Cerebellar nuclear complex (tissue), 1 donor: Measurements from ENCODE around the gene EFEMP2.

ENCODE experiments used
- DNase-seq, 2 experiments: peaks; one replicate each; lab custom pipeline; 2025; lab: John Stamatoyannopoulos, UW

EFEMP2 gene

DNA sequence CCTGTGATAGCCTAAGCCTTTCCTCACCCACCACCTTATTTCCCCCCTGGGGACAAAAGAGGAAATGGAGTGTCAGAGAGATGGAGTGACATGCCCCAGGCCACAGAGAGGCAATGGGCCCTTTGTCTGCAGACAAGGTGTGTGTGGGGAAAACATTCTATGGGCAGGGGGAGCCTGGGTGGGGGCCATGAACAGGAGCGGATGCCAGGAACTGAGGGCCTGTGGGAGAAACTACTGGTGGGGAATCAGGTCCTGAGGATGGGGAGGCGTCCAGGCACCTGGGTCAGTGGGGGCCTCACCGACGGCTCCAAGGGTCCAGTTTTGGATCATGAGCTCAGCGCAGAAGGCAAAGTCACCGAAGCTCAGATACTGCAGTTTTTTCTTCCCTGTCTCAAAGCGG lies 12.6 kb upstream of the EFEMP2 start:
- no peak for DNase-seq

DNA sequence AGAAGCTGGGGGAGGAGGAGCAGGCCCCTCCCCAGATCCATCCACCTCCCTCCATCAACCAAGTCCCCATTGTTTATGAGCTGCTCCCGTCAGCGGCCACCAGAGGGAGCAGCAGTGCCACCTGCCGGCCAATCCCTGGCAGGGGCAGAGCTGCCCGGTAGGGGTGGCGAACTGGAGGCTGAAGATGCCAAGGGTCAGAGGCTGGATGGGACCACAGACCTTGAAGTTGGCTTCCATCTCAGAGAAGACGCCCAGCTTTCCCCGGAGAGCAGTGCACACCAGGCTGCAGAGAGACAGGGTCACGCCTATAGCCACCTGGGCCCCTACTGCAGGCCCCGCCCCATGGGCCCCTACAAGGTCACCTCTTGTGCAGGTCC lies 12.1 kb upstream of the EFEMP2 start:
- DNase-seq, result peak in 1 of 2 experiments; percentile 53

DNA sequence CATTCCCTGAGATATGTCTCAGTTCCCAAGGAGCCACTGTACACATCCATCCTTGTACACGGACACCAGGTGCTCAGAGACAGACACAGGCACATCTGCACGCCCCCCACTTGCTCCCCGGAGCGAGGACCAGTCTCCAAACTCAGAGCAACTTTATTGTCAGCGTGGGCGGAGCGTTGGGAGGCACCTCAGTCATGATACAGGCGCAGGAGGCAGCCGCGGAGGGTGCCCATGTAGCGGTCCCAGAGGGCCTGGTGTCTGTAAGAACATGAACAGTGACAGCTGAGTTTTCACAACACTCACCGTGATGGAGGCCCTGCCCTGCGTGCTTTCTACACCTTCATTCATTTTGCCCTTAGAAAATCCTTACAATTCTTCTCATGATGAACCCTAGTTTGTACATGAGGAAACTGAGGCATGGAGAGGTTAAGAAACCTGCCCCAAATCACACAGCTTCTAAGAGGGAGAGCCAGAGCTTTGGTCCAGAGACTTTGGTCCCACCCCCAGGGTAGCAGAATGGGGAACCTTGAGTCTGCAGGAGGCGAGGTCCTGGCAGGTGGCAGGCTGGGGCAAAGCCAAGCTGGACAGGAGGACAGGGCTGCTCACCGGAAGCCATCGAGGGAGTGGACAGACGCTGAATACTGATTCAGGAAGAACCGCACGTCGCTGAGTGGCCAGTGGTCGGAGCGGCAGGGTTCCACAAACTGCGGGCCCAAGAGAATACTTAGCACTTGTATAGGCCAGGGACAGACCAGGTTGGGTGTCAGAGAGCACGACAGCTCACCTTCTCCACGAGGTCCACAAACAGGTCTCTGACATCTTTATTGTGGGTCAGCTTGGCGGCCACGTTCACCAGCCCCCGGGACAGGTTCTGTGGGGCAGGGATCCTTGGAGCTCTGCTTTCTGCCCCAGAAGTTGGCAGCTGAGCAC lies 11.5 kb upstream of the EFEMP2 start:
- DNase-seq, result no peak

DNA sequence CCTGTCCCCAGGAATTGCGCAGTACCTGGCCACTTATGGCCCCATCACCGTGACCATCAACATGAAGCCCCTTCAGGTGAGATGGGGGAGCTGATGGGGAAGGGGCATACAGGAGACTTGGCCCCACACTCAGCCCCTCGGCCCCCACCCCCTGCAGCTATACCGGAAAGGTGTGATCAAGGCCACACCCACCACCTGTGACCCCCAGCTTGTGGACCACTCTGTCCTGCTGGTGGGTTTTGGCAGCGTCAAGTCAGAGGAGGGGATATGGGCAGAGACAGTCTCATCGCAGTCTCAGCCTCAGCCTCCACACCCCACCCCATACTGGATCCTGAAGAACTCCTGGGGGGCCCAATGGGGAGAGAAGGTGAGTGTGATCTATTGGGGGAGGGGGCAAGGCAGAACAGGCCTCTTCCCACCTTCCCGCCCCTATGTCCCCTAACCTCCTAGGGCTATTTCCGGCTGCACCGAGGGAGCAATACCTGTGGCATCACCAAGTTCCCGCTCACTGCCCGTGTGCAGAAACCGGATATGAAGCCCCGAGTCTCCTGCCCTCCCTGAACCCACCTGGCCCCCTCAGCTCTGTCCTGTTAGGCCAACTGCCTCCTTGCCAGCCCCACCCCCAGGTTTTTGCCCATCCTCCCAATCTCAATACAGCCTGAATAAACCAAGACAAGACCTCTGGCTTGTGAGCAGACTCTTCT lies 10.6 kb upstream of the EFEMP2 start:
- DNase-seq, result no peak

DNA sequence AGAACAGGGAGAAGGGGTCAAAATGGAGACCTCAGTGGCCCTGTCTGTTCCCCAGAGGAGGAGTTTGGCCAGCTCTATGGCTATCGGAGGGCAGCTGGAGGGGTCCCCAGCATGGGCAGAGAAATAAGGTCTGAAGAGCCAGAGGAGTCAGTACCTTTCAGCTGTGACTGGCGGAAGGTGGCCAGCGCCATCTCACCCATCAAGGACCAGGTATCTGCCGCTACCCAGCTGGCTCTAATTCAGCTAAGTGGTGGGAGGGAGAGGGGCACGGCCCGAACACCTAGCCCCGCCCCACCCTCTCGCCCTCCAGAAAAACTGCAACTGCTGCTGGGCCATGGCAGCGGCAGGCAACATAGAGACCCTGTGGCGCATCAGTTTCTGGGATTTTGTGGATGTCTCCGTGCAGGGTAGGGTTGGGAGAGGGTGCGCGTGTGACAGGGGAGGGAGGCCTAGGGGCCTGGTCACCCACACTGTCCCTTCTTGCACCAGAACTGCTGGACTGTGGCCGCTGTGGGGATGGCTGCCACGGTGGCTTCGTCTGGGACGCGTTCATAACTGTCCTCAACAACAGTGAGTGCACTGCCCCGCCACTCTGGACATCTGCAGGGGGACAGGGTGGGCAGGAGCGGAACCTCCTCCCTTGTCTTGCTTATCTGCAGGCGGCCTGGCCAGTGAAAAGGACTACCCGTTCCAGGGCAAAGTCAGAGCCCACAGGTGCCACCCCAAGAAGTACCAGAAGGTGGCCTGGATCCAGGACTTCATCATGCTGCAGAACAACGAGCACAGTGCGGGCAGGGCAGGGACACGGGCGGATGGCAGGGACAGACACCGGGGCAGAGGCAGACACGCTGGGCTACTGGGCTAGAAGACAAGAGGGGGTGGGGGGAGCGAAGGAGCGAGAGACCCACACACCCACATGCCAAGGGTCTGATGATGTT lies 9.8 kb upstream of the EFEMP2 start:
- DNase-seq, result no peak

DNA sequence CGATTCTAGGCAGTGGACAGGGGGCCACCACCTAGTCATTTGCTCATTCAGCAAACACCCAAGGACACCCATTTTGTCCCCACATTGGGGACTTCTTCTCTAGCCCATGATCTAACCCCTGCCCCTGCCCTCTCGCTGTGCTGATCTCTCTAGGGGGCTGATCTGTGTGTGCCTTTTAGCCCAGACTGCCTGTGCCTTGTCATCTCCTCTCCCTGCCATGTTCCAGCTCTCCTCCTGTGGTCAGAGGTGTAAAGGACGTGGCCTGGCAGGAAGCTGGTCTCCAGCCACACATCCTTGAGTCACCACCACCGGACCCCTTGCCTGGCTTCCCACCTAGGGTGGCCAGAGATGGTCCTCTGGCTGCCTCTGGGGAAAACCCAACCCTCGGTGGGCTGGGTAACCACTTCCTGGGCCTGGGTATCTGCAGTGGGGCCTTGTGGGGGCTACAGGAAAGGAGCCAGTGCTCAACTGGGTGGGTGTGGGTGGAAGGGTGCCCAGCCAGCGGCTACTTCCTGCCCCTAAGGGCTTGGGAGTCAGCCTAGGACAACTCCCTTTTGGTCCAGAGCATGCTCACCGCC lies 8.3 kb upstream of the EFEMP2 start:
- no peak for DNase-seq

DNA sequence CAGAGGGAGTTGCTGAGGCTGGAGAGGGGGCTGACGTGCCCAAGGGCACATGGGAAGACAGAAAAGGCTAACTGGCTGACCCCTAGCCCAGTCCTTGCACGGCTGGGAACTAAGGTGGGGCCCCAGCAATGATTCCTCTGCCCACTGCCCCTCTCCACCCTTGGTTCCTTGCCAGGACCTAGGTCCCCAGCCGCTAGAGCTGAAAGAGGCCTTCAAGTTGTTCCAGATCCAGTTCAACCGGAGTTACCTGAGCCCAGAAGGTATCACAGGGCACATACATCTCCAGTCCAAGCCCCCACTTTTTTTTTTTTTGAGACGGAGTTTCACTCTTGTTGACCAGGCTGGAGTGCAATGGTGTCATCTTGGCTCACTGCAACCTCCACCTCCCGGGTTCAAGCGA lies 7.4 kb upstream of the EFEMP2 start:
- no peak for DNase-seq

DNA sequence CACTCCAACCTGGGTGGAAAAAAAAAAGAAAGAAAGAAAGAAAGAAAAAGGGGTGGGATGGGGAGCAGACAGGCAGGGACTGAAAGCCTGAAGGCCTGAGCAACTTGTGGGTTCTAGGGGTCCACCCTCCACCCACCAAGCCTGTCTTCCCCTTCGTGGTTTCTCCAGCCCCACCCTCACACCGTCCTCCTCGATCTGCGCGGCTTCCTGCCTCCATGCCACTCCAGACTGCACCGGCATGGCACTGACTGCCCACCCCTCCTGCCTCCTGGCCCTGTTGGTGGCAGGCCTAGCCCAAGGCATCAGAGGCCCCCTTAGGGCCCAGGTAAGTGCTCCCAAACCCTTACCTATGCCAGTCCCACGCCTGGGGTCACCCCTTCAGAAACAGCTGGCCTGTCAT lies 7.0 kb upstream of the EFEMP2 start, which contains the start of gene CTSW:
CTSW (plus strand) TSS at position 221 of the 400 bp plus-strand sequence; CDS start at position 239, 18 bp downstream.
- no peak for DNase-seq

DNA sequence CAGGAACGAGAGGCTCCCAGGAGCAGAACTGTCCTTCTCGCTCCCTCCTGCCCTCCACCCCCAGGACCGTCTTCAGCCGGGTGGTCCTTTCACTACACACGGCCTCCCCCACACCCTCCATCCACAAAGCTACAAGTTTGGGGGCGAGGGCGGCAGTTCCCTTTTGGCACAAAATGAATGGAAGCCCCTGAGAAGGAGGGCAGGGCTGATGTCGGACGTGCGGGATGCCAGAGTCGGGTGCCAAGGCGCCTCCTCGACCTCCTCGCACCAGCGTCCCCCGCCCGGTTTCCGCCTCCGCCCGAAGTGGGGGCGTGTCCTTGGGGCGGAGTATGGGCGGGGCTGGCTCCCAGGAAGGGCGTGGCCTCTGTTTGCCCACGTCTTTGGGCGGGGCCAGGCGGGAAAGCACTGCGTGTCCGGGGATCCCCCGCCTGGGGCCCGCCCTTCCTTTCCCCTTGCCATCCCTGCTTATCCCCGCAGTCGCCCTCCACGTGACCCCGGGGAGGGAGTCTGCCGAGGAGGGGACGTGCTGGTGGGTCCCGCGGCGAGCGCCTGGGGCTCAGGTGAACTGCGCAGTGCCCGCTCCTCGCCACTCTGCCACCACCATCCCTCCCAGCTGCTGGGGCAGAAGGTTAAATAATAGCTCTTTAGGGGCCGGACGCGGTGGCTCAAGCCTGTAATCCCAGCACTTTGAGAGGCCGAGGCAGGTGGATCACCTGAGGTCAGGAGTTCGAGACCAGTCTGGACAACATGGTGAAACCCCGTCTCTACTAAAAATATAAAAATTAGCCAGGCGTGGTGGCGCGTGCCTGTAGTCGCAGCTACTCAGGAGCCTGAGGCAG lies 937 bp upstream of the EFEMP2 start:
- peak; percentile 58 to 89 for DNase-seq

DNA sequence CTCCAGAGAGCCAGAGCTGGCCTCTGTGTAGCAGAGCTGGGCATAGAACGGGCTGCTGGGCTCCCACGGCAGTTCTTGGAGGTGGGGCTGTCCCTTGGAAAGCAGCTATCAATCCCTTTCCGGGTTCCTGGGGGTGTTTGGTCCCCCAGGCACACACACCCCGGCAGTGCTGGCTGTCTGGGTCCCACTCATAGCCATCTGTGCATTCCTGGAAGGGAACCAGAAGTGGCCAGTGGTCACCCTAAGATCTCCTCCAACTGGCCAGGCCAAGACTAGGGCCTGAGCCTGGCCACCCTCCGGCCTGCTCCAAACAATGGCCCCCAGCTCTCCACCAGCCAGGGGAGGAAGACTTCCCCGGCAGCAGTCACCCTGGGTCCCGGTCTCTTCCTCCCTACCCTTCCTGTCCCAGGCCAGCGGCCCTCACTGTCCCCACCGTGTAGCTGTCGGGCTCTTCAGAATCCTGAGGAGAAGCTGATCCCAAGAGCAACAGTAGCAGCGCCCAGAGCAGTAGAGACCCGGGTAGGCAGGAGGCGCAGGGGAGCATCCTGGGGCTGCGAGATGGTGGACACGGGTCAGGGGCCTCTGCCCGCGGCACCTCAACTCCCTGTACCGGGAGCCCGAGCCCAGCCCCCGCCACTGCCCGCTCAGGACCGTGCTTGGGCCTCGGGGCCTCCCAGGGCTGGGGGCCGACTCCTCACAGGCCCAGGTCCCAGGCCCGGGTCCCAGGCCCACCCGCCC lies 620 bp downstream of the EFEMP2 start:
- no peak for DNase-seq

DNA sequence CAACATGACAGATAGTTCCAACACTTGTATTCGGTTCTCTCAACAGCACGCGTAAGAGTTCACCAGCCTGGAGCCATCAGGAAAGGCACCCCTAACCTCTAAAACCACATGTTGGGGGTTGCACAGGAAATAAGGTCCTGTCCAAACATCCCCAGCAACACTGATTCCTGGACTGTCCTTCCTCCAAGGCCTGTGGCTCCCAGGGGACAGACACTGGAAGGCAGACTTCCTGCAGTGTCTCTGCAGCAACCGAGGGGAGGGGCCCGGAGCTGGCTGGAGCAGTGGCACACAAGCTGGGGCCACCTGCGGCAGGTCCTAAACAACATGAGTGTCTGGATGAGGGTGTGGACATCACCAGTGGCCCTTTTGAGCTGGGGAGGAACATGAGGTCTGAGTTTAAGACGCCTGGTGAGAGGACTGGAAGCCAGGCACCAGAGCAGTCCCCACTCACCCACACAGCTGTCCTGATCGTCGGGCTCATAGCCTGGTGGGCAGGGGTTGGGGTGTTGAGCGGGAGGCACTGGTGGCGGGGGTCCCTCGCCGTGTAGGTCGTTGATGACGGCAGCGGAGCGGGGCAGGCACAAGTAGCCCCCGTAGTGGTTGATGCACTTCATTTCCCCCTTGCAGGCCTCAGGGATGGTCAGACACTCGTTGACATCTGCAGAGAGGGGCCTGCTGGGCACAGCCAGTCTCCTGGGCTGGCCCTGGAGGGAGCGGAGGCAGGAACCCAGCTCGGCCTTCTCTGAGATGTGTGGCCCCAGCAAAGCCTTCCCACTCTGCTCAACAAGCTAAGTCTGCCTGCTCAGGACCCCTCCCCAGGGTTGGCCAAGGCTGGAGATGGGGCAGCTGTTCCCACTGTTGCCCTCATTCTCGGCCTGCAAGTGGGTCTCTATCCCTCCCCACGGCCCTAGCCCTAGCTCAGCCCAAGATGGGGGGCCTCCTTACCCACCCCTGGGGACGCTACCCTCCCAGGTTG lies 1.6 kb downstream of the EFEMP2 start:
- DNase-seq, result no peak

DNA sequence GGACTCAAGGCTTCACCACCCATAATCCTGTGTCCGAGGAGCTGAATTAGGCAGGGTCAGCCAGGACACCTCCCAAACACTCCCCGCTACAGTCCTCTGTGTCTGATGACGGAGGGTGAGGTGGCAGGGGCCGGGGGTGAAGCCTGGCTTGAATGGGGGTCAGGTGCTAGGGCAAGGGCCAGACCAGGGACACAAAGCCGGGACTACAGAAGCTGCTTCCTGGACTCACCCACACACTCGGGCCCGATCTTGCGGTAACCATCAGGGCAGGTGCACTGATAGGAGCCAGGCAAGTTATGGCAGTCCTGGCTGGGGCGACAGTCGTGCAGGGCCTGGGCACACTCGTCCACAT lies 2.3 kb downstream of the EFEMP2 start:
- DNase-seq, result no peak

DNA sequence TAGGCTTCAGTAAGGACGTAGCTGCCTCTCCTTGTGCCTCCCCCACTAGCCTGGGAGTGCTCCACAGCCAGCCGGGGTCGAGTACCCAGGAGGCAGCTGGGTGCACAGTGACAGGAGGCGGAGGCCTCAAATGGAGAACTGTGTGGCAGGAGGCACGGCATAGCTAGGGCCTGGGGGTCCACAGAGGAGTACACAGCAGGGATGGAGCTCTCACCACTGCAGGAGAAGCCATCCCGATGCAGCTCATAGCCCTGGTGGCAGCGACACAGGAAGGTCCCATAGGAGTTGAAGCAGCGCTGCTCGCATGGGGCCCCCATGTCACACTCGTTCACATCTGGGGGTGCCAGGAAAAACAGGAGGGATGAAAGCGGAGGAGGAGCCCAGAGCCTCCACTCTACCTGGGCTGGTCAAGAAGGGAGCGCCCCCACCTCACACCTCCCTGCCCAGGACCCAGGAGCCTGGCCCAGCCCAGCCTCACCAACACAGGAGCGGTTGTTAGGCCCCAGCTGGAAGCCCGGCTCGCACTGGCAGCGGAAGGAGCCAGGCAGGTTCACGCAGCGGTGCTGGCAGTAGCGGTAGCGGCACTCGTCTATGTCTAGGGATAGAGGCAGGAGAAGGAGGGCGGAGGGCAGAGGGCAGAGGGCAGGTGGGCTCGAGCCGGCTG lies 2.8 kb downstream of the EFEMP2 start:
- no peak for DNase-seq

DNA sequence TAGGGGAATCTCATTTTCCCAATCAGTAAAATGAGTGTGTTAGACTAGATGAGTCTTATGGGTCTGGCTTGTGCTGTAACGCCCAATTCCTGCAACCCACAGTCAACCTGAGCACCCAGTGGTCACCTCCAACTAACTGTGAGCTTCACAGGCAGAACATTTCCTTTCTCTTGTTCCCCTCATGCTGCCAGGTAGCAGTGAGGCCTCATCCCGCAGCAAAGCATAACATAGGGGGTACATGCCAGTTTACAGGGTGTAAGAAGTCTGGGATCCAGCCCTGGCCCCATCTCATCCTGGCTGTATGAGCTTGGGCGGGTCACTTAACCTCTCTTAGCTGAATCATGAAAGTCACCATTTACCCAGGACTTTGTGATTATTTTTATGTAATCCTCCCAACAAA lies 3.7 kb downstream of the EFEMP2 start:
- no peak for DNase-seq

DNA sequence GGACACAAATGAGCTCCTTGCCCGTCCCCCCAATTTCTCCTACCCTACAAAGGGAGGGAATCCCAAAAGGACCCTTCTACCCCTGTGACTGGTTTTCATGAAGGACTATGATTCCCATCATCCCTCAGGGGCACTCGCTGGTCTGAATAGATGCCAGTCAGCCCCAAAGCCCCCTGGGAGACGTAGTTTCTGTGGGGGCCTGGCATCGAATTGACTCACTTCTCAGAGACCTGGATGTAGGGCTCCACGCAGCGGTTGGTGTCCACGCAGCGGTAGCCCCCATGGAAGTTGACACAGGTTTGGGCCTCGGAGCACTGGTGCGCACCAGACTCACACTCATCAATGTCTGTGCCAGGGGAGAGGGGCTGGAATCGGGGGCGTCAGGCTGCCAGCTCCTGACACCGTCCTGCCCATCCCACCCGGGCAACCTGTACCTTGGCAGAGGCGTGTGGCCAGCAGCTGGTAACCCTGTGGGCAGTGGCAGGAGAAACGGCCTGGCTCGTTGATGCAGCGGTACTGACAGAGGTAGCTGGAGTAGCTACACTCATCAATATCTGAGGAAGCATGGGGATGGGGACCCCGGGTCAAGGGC lies 4.4 kb downstream of the EFEMP2 start:
- peak in 1 of 2 experiments; percentile 8 for DNase-seq

DNA sequence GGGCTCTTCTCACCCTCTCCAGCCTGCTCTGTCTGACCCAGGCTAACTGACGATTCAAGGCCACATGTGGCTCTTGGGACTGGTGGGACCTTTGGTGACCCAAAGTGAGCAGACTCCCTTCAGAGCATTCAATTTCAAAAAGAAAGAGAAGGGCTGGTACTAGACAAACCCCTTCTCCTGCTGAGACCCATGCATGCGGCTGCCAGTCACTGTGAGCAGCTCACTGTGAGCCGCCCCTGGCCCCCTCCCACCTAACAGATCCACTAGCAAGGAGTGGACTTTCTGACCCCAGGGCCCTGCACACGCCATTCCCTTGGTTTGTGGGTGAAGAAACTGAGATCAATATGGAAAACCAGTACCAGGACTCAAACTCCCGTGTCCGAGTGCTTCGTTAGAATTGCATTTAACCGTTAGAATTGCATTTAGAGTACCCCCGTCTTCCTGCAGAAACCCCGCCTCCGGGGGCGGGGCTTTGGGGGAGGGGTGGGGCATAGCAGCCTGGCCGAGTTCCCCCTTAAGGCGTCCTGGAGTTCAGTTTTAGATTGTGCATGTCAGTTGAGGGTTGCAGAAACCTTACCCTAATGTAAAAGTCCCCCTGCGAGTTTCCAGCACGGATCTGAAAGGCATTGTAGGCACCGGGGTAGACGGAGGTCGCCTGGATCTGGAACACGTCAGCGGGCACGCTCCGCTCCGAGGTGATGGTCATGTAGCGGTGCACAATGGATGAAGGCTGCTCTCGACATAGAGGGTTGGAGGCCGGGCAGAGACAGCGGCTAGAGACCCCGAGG lies 5.1 kb downstream of the EFEMP2 start:
- DNase-seq, result no peak
